Erythroblast (primary cell): ENCODE results near the gene SUMO4.

ENCODE experiments used
- GATA1 ChIP-seq: IDR thresholded peaks from 2 replicates; pipeline ENCODE4 v1.6.1; 2011; ENCODE audit warnings: low read depth, mild to moderate bottlenecking, control low read depth, low read length, moderate library complexity
- POLR2A ChIP-seq: IDR thresholded peaks from 2 replicates; pipeline ENCODE4 v1.6.1; 2011; ENCODE audit warnings: mild to moderate bottlenecking, low read length

DNA sequence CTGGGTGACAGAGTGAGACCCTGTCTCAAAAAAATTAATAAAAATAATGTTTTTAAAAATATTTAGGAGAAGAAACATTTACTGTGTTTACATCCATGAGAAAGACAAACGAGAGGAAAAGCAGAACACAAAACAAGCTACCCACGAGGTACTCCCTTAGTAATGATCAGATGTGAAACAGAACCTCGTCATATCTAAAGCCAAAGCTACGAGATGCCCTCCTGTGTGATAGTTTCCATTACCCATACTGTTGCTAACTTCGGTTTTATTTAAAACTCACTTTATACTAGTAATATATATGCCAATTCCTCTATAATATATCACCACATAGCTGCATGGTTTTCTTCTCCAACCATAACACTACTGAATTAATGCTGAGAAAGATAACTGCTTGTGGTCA, 21.1 kb downstream of the SUMO4 start:
- TF ChIP-seq POLR2A (no peak), GATA1 (no peak)
